Peyer's patch (tissue), 4 donors: Measurements from ENCODE around the gene CLINT1.

Source experiments
- CTCF ChIP-seq, 6 experiments: fragments of 450-650 bp in 4 of 6; fragments of 200-600 bp in 2 of 6; sonication (generic) in 1 of 6; IDR thresholded peaks; one replicate each; pipeline ENCODE4 v1.5.1; 2017 to 2019; ENCODE audit warnings: antibody characterized with exemption in 6 of 6, mild to moderate bottlenecking in 3 of 6, moderate library complexity in 1 of 6
- POLR2A ChIP-seq, 2 donors: fragments of 450-650 bp; IDR thresholded peaks; one replicate each; pipeline ENCODE4 v1.5.1; 2017; ENCODE audit warnings: antibody characterized with exemption in 2 of 2, mild to moderate bottlenecking in 2 of 2, moderate library complexity in 2 of 2

GRCh38 chr5:157828105-157828943 is 30.6 kb downstream of the CLINT1 start:
- TF ChIP-seq CTCF (IDR thresholded peaks at IDR 0.05) (no peak), POLR2A (IDR thresholded peaks at IDR 0.05) (no peak)
